A172 (cell line): Measurements from ENCODE around the gene ZNF425. TPM values are rescaled to one million over a fixed set of nuclear protein-coding genes. Genes with fewer than 3 reads are reported as not detected.
"Not testable (repeated sequence)": the region's sequence is repeated elsewhere in the genome, so short reads cannot be mapped to it uniquely, and the experiment has no call there.

Experiments used
- DNase-seq: peaks from one replicate; pipeline ENCODE4 v3.0.0-alpha.2; 2015; ENCODE audit warnings: low spot score
- total RNA-seq: library from RNA; depleted of rRNA; stranded (reverse); fragments of >200 nt; shearing (Covaris generic); gene quantifications from 2 replicates; pipeline ENCODE4 v1.2.3, GENCODE V29; 2014; rRNA removed

ZNF425 gene
- total RNA-seq, 1 experiment from 2014 or later, result 1.9 TPM

GRCh38 chr7:149074116-149074885, 51.8 kb downstream of the ZNF425 start:
- no peak for DNase-seq

GRCh38 chr7:149072438-149072775, 53.7 kb downstream of the ZNF425 start:
- DNase-seq, result no peak

GRCh38 chr7:149071641-149072437, 54.3 kb downstream of the ZNF425 start:
- no peak for DNase-seq

GRCh38 chr7:149071182-149071635, 54.9 kb downstream of the ZNF425 start:
- no peak for DNase-seq

GRCh38 chr7:149070372-149071125, 55.6 kb downstream of the ZNF425 start:
- DNase-seq, result no peak

GRCh38 chr7:149067869-149068268, 58.3 kb downstream of the ZNF425 start:
- DNase-seq, result no peak

- DNase-seq, result no peak
Measured at GRCh38 chr7:149063476-149063875, 62.6 kb downstream of the ZNF425 start.

GRCh38 chr7:149062217-149062899, 63.8 kb downstream of the ZNF425 start:
- DNase-seq, result not testable (repeated sequence)

- peak; percentile 6 for DNase-seq
Measured at GRCh38 chr7:149060156-149060555, 66.0 kb downstream of the ZNF425 start.

GRCh38 chr7:149053885-149054284, 72.2 kb downstream of the ZNF425 start:
- no peak for DNase-seq

GRCh38 chr7:149053384-149053783, 72.7 kb downstream of the ZNF425 start:
- no peak for DNase-seq

Other genes with a start within 250 kb of the ZNF425 start
- 35.4 and 39.5 TPM in 2 replicates for gene EZH2, start 242.0 kb downstream of the ZNF425 start, total RNA-seq
- gene PDIA4, start 97.8 kb downstream of the ZNF425 start, total RNA-seq, result 228 and 275 TPM in 2 replicates
- 3.4 and 5.8 TPM in 2 replicates for gene ZNF786, start 35.6 kb downstream of the ZNF425 start, total RNA-seq
- 7.3 and 9.2 TPM in 2 replicates for gene ZNF398, start 21.1 kb upstream of the ZNF425 start, total RNA-seq
- 18.0 and 19.1 TPM in 2 replicates for gene ZNF282, start 69.2 kb upstream of the ZNF425 start, total RNA-seq
- gene ZNF212, start 113.3 kb upstream of the ZNF425 start, total RNA-seq, result 2.7 and 4.0 TPM in 2 replicates
- gene ZNF783, start 135.9 kb upstream of the ZNF425 start, total RNA-seq, result 2.0 and 3.7 TPM in 2 replicates